Retina (tissue), 1 donor: ENCODE measurements around the gene GPC6.
A peak's percentile ranks its signal among the peaks of the same experiment; 100 is the strongest.
"Not testable (repeated sequence)": the region's sequence is repeated elsewhere in the genome, so short reads cannot be mapped to it uniquely, and the experiment has no call there.

Source experiments
- DNase-seq: peaks from one replicate; pipeline ENCODE4 v3.0.0-alpha.2; 2016

GPC6 gene

DNA sequence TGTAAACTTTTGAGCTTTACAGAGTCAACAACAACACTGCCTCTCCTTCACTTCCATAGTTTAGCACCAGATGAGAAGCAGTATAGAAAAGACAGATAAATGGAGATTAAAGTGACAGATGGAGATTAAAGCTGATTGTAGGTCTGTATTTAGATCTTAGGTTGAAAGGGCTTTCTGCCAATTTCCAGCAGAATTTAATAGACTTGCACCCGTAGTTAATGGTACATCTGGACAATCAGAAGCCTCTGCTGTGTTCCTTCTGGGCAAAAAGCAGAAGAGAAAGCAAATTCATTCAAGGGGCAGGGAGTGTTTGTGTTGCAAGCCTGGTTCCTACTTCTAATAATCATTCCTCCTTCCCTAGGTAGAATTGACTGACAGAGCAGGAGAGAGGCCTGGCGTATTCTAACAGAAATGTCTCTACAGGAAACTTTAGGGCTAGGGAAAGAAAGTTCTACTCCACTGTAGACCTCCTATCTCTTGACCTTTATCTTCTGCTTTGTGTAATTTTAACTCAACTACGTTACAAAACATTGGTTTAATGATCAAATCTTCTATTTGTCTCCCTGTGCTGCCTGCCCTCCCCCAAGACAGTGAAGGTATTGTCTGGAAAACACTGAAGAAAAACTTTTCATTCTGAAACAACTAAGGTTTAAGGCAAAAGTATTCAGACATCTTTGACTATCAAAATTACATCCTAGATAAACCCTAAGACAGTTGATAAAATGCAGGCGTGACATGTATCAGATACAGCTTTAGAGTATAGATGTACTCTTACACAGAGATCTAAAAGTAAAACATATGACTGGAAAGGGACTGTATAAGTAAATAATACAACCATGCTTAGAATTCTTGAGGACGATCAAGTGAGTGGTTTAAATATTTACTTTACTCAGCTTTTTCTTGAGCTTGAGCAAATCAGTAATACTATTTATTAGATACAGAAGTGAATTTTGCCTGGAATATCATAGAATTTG lies 44.4 kb downstream of the GPC6 start:
- DNase-seq, result no peak

DNA sequence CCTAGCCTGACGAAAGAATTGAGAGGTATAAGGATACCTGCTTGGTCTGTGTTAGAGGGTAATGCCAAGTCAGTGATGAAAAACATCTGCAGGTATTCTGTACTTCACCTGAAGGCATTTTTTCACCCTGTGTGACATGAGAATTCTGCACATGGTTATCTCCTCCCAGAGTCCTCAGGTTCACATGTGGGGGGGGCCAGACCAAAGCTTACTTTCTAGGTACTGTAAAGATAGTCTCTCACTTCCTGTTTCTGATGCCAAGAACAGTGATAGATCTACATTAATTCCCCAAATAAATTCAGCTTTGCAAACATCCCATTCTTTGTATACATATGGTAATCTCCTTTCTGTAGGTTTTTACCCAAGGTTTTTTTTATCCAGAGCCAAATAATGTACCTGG lies 53.4 kb downstream of the GPC6 start:
- DNase-seq, result no peak

DNA sequence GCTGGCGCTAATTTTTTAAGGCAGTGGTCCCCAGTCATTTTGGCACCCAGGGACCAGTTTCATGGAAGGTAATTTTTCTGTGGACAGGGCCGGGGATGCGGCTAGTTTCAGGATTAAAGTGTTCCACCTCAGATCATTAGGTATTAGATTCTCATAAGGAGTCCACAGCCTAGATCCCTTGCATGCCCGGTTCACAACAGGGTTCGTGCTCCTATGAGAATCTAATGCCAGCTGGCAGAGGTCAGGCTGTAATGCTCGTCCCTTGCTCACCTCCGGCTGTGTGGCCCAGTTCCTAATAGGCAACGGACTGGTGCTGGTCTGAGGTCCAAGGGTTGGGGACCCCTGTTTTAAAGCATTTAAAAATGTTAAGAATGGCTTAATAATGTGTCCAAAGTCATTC lies 54.1 kb downstream of the GPC6 start:
- no peak for DNase-seq

DNA sequence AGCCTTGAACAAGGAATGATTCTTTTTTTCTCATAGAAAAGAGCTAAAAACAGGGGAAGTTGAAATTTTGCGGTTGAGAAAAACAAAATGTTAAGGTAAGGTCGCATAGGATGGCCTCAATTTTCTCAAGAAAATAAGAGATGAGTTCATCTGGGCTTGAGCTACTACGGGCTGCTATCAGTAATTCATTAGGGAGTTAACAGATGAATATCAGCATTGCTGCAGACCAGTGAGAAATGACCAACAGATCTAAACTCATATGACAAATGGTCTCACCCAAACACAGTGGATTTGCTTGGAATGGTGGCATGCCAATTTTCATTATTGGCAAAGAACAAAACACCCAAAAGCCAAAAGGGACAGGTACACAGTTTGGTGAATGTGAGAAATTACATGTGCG lies 56.6 kb downstream of the GPC6 start:
- DNase-seq, result peak; percentile 38

DNA sequence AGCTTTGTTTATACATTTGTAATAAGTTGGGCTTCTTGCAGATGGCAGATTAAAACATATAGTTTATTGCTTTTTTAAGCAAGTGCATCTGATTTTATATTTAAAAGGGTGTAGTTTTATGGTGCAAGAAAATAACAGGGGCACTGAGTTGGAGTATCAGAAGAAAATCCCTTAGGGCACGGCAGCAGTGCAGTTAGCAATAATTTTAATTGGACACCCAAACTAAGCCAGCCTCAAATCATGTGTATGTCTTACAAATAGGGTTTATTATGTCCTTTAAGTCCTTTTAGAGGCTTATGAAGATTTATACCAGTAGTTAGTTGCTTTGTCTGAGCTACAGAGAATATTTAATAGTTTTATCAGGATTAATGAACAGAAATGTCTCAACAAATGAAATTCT lies 57.5 kb downstream of the GPC6 start:
- DNase-seq, result no peak

DNA sequence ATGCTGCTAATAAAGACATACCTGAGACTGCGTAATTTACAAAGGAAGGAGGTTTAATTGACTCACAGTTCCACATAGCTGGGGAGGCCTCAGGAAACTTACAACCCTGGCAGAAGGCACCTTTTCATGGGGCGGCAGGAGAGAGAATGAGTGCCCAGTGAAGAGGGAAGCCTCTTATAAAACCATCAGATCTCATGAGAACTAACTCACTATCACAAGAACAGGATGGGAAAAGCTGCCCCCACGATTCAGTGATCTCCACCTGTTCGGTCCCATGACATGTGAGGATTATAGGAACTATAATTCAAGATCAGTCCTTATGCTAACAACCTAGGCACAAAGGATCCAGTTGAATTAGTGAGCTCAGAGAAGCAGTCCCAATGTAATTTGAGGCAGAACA lies 59.4 kb downstream of the GPC6 start:
- DNase-seq, result no peak

DNA sequence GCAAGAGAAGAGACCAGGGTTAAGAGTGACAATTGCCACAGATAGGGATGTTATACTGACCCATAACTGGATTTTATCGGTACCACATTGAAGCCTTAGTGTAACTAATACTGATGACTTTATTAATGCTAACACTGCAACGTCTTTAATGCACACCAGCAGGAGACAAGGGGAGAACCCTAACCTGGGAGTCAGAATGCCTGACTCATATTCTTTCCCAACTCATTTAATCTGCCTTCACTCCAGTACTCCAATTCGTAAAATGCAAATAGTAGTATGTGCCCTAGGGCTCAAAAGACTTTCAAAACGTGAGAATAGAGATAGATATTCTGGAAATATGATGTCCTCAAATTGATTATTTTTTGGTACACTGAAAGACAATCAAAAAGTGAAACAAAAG lies 62.4 kb downstream of the GPC6 start:
- no peak for DNase-seq

DNA sequence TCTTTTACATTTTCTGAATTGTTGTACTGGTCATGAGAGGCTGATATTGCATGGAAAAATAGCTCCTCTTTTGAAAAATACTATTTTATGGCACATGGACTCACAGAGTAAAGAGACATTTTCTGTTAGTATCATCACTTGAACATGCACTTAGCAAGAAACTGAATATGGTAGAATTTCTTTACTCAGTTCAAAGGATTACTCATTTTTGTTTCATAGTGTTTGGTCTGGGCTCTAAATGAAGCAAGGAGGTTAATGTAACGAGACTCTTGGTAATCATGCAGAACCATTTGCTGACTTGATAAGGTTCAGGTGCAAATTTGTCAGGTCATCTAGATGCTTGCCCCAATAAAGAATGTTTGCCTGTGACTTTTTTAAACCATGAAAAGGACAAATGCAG lies 63.2 kb downstream of the GPC6 start:
- DNase-seq, result no peak

DNA sequence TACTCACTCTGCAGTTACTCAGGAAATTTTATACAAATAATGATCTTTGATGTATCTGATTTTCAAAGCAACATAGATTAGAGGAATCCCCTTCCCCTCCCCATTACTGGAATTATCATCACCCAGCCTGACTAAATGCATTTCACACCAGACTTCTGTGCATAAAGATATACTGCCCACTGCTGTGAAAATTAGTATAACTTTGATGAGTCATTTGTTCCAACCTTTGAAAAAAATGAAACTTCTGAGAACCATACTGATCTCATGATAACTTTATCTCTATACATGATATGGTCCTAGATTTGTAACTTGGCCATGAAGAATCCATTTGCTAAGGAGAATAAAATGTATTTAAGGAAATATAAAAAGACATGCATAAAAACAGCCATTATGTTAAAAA lies 63.9 kb downstream of the GPC6 start:
- no peak for DNase-seq

DNA sequence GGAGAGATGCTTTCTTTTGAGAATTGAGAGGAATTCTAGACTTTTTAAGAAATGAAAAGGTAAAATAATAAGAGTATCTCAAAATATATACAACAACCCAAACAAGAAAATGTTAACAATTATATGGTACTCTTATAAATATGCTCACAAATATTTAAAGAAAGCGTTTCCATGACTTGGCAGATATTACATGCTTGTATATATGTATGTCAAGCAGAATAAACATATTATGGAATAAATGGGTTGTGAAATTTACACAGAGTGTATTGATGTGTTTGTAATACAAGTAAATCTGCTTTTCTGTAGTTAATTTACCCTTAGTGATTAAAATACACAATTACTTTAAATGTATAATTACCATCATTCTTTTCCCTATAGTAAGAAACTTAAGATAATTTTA lies 65.8 kb downstream of the GPC6 start:
- no peak for DNase-seq

DNA sequence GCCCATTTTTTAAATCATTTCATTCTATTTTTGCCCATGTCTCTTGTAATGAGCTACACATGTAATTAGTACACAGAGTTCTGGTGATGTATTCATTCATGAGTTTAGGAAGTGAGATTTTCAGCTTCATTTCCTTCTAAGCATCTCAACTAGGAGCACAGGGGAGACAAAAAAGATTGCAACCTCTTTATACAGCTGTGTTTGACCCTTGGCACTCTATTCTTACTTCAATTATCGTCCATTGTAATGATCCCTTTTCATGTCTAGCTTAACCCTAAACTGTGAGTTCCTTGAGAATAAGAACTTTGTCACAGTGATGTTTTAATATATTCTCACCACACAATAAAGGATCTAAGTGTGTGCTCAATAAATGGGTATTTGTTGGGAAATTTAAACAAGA lies 67.1 kb downstream of the GPC6 start:
- DNase-seq, result no peak

DNA sequence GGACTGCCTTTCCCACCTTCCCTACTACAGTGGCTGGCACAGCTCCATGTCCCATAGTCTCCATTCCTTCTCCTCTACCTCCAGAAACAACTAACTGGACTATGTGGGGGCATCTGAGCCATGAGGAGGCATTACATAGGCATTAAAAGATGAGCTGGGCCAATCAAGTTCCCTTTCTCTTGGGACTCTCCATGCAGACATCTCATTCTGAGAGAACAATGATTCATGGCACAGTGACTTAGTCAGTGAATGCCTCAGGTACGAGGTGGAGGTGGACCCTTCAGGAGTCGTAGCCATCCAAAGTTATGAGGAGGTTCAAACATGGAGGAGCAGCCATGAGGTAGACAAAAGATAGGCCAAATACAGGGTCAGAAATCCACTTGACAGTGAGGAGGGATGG lies 70.0 kb downstream of the GPC6 start:
- DNase-seq, result no peak

DNA sequence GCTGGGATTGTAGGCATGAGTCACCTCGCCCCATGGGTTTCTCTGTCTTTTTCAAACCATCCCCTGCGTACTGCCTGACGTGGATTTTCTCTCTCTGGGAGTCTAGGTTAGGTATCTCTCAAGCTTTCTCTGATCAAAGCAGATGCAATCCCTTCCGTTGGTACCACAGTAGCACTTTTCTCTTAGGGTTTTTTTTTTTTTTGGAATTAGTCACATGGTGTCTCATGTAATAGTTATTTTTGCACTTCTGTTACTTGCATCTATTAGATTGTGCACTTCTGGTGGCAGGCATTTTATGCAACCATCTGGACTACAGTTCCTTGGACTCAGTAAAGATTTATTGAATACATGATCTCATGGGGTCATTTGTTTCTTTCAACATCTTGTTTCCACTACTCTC lies 72.1 kb downstream of the GPC6 start:
- DNase-seq, result no peak

DNA sequence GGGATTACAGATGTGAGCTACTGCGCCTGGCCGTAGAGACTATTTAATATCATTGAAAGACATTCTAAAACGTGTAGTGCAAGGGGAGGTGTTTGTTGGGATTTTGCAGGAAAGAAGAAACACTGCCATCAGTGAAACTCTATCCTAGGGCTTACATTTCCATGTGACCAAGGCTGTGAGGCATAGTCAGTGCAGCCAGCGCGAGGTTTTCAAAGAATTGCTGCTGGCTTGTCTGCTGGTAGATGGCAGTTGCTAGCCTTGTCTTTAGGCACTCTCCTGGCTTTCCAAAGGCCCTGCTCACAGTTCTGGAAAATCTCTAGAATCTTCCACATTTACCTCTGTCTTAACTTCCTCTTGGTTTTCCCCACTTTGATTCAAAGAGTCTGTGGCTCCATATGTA lies 77.5 kb downstream of the GPC6 start:
- DNase-seq, result no peak

DNA sequence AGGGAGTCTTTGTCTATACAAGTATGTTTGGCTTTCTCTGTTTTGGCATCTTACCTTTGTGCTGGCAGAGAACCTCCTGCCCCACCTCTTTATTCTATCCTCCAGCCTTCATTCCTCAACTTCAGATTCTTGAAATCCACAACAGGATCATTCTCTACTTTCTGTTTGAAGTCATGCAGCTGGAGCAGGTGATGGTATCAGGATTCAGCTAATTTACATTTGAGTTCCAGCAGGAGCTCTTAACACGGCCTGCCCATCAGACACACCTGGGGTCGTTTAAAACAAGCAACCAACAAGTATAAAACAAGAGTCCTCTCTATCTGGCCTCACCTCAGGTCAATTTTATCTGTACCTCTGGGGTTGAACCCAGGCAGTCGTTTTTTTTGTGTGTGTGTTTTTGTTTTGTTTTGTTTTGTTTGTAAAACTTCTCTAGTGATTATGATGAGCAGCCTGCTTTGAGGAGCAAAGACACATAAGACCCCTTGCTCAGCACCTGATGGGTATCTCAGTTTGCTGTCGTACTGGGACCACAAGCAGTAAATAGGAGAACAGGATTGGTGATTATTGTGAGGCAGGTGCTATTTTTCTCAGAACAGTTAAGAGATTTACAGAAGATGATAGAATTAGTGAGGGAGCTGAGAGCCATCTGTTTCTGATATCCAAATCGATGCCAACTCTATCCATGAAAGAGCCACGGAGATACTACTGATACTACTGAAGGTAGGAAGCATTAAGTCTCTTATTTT lies 78.4 kb downstream of the GPC6 start:
- DNase-seq, result no peak

DNA sequence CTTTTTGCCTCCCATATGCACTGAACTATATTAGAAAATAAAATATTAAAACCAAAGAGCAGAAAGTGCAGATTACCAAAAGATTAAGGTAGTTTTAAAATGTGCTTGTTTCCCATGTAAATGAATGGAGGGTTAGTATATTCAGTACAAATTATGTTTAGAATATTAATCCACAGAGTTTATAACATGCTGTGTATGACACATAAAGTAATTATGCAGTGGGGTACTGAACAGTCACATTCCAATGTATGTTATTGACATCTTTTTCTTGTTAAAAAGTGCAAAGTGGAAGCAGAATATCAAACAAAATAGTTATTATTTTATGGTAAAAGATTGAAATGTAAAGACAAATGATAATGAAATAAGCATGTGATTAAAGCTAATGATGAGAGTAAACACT lies 79.3 kb downstream of the GPC6 start:
- DNase-seq, result no peak

DNA sequence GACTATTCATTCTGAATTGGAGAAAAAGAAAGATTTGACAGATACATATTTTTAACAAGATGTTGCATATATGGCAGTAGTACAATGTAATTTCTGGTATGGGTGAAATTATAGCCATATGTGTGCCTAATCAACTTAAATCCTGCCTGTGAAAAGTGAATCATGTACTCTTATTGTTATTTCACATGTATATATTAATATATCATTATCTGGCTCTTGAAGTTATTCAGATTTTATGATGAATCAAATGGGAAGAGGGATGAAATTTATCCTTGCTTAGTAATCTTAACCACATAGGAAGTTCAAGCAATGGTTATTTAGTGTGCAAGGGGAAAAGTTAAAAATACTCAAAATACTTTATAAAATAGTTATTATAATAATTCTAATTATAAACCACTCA lies 80.5 kb downstream of the GPC6 start:
- no peak for DNase-seq

DNA sequence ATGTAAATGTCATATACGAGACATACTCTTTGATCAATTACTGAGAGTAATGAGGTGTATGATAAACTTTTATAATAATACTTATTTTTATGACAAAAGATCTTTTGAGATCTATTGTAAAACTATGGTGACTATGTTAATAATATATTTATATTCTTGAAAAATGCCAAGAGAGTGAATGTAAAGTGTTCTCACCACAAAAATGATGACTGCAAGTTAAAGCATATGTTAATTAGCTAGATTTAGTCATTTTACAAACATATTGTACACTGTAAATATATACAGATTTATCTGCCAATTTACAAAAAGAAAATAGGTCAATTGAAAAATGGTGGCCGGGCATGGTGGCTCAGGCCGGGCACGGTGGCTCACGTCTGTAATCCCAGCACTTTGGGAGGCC lies 81.0 kb downstream of the GPC6 start:
- DNase-seq, result no peak

DNA sequence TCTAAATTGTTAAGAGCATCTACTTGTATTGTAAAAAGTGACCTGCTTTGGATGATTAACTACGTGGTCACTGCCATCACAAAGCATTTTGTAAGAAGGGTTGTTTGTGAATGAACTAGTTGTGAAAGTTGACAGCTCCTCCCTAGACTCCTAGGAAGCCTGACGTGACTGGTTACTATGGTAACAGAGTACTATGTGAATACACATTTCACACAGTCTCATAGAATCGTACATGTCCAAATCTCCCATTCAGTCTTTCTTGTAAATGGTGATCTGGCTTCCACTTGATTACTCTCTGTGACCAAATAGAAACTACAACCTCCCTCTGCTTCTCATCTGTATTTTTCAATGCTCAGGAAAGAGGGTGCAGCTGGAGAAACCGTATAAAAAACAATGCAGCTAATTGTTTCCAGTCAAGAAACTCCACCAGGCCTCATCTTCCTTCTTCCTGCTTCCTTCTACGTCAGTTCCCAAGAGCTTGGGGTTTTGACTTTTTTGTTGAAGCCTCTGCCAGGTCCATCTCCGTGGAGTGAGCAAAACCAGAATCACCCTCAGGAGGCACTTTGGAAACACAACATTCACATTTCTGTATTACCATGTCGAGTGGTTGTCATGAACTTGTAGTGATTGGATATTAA lies 83.4 kb downstream of the GPC6 start:
- peak; percentile 65 for DNase-seq

DNA sequence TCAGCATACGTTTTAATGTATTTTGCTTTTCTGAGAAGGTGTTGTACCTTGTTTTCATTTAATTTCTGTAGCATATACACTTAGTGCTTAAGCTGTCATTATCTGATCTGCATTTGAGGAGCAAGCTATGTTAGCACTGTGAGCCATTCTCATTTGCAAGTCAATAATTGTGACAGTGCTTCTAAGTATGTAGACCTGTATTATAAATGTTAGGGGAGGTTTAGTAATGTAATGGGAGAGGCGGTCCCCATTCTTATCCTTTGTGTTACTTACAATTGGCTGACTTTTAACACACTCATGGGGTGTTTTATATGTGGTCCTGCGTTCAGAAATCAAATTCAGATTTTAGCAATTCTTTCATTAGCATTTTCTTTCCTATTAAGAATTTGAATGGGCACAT lies 90.2 kb downstream of the GPC6 start:
- no peak for DNase-seq

DNA sequence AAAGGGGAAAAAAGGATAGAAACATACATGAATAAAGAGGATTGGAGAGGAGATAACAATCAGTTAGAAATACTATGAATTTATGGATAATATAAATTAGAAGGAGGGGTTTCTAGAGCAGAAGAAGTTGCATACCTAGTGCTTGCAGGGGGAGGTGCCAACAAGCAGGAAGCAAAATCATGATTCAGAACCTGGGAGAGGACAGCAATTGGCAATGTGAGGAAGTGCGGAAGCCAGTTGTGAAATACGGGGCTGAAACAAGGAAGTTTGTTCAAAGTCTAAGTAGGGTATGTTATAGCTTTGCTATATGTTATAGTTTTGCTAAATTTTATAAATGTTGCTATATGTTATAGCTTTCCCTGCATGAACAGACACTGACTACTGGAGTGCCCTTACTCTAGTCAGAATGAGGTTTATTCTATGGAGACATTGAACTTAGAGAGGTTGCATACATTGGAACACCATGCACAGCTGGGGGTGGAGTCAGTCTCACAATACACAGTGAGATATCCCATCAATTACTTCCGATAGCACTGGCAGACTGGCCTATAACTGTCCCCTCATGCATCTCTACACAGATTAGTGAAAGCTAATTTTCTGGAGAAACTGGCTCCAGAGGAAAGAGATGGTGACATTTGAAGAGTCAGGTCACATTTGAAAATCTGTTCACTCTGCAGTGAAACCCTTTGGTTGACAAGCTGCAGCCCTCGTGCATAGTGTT lies 92.1 kb downstream of the GPC6 start:
- DNase-seq, result peak; percentile 20

DNA sequence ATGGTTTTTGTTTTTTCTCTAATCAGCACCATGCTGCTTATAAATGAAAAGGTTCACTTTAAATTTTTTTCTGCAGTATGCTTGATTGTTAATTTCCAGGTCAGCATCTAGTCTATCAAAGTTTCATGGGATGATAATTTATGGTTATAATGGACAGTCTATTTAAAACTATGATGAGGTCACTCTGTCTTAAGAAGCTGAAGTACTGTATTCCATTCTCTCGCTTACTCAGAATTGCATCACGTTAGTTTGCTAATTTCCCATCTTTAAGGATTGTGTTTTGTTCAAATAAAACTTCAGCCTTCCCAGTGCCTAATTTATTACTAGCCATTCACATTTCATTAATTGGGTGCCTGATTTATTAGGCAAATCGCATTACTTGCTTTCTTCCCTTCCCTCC lies 94.3 kb downstream of the GPC6 start:
- no peak for DNase-seq

DNA sequence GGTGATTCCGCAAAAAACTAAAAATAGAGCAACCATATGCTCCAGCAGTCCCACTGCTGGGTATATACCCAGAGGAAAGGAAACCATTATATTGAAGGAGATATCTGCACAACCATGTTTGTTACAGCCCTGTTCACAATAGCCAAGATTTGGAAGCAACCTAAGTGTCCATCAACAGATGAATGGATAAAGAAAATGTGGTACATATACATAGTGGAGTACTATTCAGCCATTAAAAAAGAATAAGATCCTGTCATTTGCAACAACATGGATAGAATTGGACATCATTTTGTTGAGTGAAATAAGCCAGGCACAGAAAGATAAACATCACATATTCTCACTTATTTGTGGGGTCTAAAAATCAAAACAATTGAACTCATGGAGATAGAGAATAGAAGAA lies 97.3 kb downstream of the GPC6 start:
- DNase-seq, result not testable (repeated sequence)
